Esophagus squamous epithelium (tissue), 4 donors: ENCODE data around the gene NUMBL.

ENCODE experiments used
- POLR2A ChIP-seq, 4 donors: fragments of 450-650 bp; IDR thresholded peaks; one replicate each; pipeline ENCODE4 v1.6.1; 2017; ENCODE audit warnings: antibody characterized with exemption in 4 of 4, mild to moderate bottlenecking in 4 of 4, moderate library complexity in 3 of 4
- TF ChIP-seq, protein P1 (sequence below), 6 experiments: fragments of 450-650 bp in 4 of 6; fragments of 200-600 bp in 2 of 6; sonication (generic) in 2 of 6; IDR thresholded peaks; one replicate each; pipeline ENCODE4 v1.5.1; 2016 to 2019; ENCODE audit warnings: antibody characterized with exemption in 6 of 6, mild to moderate bottlenecking in 4 of 6, moderate library complexity in 4 of 6

GRCh38 chr19:40621283-40621682 is 69.2 kb downstream of the NUMBL start:
- TF ChIP-seq, protein P1, sequence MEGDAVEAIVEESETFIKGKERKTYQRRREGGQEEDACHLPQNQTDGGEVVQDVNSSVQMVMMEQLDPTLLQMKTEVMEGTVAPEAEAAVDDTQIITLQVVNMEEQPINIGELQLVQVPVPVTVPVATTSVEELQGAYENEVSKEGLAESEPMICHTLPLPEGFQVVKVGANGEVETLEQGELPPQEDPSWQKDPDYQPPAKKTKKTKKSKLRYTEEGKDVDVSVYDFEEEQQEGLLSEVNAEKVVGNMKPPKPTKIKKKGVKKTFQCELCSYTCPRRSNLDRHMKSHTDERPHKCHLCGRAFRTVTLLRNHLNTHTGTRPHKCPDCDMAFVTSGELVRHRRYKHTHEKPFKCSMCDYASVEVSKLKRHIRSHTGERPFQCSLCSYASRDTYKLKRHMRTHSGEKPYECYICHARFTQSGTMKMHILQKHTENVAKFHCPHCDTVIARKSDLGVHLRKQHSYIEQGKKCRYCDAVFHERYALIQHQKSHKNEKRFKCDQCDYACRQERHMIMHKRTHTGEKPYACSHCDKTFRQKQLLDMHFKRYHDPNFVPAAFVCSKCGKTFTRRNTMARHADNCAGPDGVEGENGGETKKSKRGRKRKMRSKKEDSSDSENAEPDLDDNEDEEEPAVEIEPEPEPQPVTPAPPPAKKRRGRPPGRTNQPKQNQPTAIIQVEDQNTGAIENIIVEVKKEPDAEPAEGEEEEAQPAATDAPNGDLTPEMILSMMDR (IDR thresholded peaks at IDR 0.05): no peak
- no peak for TF ChIP-seq POLR2A (IDR thresholded peaks at IDR 0.05)
